ENCODE data around the gene PCNX1. TPM values are rescaled to one million over a fixed set of nuclear protein-coding genes. Genes with fewer than 3 reads are reported as not detected.
A peak's percentile ranks its signal among the peaks of the same experiment; 100 is the strongest.
"Not testable (repeated sequence)": the region's sequence is repeated elsewhere in the genome, so short reads cannot be mapped to it uniquely, and the experiment has no call there.

PCNX1 gene
- 24.0 and 24.9 TPM in 2 replicates for total RNA-seq (2014; rRNA removed)
- polyA plus RNA-seq (2012) = 7.0 TPM

- DNase-seq (ENCODE audit: low read depth) = peak; percentile 84
Measured at GRCh38 chr14:70907176-70907995, at the start of gene PCNX1. Gene PCNX1 (plus strand): TSS chr14:70907459. CDS start chr14:70907851, 392 bp downstream.

DNA sequence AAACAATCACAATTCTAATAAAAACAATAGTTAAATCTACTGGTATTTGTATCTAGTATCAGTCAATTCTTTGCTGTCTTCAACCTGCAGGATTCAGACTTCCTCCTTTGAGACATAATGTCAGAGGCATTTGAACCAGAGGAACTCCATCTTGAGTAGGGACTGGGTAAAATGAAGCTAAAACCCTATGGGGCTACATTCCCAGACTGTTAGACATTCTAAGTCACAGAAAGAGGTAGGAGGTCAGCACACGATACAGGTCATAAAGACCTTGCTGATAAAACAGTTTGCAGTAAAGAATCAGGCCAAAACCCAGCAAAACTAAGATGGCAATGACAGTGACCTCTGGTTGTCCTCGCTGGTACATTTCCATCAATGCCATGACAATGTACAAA lies 49.8 kb upstream of the PCNX1 start:
- DNase-seq (ENCODE audit: low read depth) = no peak

- DNase-seq (ENCODE audit: low read depth) = no peak
Measured at GRCh38 chr14:70858641-70859040, 48.6 kb upstream of the PCNX1 start.

DNA sequence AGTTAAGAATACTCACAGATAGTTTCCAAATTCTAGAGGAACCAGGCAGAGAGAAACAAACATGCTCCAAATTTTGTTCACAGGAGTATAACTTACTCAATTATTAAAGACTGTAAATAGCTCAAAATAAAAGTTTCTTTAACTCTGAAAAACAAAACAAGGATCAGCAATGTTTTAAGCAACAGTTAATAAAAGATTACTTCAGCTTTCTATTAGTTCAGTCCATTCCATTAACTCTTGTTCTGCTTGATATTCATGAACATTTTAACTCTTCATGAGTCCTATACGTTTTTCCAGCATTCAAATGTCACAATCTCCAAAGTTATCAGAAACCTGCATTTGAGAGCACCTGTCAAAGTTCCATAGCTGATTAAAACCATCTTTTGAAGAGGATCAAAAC lies 40.3 kb upstream of the PCNX1 start:
- DNase-seq (ENCODE audit: low read depth) = not testable (repeated sequence)

- DNase-seq (ENCODE audit: low read depth) = no peak
Measured at GRCh38 chr14:70871001-70871400, 36.3 kb upstream of the PCNX1 start.

GRCh38 chr14:70871863-70872677 lies 35.2 kb upstream of the PCNX1 start:
- no peak for DNase-seq (ENCODE audit: low read depth)

GRCh38 chr14:70872678-70873020 lies 34.6 kb upstream of the PCNX1 start:
- no peak for DNase-seq (ENCODE audit: low read depth)

DNA sequence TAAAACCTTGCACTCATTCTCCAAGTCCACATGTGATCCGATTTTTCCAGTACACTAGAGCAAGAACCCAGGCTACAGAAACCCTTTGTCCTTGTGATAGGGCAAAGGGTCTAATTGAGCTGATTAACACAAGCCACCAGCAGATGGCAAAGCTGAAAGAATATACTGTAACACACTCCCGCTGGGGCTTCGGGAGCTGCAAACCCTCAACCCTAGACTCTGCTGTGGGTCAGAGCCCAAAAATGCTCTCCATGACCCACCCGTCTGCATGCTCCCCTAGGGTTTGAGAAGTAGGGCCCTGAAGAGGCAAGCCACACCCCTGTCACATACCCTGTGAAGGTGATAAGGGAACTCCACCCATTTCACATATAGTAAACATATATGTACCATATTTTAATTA lies 33.6 kb upstream of the PCNX1 start:
- DNase-seq (ENCODE audit: low read depth) = no peak

DNA sequence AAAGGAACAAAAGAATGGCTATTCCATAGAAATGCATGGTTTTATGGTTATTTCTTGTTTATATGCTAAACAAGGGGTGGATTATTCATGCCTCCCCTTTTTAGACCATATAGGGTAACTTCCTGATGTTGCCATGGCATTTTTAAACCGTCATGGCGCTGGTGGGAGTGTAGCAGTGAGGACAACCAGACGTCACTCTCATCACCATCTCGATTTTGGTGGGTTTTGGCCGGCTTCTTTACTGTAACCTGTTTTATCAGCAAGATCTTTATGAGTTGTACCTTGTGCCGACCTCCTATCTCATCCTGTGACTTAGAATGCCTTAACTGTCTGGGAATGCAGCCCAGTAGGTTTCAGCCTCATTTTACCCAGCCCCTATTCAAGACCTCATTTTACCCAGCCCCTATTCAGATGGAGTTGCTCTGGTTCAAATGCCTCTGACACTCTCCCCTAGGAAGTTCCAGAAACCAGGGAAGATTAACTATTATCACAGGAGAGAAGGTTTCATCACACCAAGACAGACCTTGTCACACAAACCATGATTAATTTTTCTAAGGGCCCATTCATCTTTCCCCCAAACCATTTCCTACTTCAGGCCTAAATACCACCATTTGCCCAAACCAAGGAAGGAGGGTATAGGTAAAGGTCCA lies 31.3 kb upstream of the PCNX1 start:
- not testable (repeated sequence) for DNase-seq (ENCODE audit: low read depth)

DNA sequence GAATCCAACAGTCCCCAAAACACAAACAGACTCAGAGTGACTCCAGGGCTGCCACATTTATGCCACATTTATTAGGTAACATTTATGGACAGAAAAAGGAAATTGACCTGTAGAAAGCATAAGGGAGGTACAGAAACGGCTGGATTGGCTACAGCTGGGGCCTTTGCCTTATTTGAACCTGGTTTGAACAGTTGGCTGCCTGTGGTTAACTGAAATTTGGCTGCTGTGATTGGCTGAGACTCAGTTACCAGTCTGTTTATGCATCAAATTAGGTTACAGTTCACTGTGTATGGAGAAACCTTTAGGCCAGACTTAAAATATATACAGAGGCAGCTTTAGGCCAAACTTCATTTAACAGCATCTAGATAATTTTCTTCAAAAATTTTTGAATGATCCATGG lies 27.8 kb upstream of the PCNX1 start:
- no peak for DNase-seq (ENCODE audit: low read depth)

- not testable (repeated sequence) for DNase-seq (ENCODE audit: low read depth)
Measured at GRCh38 chr14:70880888-70881287, 26.4 kb upstream of the PCNX1 start.

DNA sequence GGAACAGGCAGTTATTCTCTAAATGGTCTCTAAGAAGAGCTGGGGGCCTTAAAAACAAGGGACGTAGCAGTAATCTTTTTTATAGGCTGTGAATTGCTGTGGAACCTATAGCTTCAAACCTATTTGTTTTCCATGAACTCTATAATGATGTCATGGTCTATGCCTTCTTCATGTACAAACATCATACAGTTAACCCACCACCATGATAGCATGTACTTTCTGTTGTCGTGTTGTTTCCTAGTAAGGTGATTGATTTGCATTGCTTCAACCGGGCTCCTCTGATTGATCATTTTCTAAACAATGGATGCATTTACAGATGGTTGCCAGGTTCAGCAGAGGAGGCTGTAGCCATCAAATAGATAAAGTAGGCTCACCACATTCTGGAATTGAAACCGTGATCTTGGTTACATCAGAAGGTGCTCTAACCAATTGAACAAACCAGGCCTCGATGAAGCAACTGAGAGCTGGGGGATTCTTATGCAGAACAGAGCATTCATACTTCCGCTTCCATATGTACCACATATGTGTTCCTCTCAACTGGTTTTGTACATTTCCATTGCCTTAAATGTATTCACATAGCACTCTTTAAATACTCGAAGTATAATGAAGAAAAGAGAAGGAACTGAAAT lies 25.6 kb upstream of the PCNX1 start:
- no peak for DNase-seq (ENCODE audit: low read depth)

DNA sequence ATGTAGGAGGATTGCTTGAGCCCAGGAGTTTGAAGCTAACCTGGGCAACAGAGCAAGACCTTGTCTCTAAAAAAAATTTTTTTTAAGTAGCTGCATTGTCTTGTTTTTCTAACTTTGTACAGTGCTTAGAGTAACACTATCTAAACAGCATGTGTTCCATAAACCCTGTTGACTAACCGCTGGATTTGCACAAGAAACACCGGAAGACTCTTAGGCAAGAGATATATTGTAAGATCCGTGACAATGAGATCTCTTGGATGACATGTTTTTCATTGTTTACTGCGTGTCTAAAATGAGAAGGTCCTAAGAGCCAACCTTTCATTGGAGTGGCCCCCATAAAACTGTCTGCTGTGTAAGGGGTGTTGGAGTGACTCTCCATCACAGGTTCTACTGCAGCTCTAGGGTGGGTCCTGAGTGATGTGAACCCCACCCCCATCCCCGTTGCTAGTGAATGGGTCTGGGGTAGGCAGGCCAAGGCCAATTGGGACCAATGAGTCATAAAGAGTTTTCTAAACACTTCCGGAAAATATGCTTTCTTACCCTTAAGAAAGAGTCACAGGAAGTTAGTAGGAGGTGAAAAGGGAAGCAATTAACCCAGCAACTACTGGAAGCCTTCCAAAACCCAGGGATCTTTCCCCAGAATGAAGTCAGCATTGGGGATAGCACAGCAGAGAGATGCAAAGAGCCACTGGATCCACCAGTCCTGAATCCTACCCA lies 24.3 kb upstream of the PCNX1 start:
- peak; percentile 68 for DNase-seq (ENCODE audit: low read depth)

GRCh38 chr14:70884595-70885342 lies 22.5 kb upstream of the PCNX1 start:
- no peak for DNase-seq (ENCODE audit: low read depth)

DNA sequence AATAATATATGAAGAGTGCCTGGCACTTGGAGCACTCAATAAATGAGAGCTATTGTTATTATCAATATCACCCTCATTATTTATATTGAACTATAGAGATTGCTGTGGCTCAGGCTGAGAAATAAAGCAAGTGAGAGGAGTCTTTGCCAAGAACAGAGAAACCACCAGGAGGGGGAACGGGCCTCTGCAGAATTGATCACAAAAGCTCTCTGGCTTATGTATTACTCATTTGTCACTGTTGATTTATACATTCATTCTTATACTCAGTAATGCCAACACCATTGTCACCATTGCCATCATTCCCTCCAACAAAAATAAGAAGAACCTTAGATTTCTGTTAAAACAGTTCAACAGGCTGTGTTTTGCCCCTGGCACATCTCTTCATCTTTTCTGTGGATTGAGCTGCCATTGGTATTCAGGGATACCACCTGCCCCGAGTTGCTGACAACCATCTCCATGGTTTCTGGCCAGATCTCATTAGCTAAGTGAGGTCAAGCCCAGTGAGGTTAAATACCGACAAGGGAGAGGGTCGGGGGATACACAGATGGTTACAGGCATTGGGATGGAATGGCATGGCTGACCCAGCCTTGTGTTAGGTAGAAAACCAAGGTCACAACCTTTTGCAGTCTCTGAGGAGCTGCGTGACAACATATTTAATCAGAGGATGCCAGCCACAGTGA lies 21.8 kb upstream of the PCNX1 start:
- DNase-seq (ENCODE audit: low read depth) = no peak

GRCh38 chr14:70886421-70887206 lies 20.6 kb upstream of the PCNX1 start:
- DNase-seq (ENCODE audit: low read depth) = no peak

DNA sequence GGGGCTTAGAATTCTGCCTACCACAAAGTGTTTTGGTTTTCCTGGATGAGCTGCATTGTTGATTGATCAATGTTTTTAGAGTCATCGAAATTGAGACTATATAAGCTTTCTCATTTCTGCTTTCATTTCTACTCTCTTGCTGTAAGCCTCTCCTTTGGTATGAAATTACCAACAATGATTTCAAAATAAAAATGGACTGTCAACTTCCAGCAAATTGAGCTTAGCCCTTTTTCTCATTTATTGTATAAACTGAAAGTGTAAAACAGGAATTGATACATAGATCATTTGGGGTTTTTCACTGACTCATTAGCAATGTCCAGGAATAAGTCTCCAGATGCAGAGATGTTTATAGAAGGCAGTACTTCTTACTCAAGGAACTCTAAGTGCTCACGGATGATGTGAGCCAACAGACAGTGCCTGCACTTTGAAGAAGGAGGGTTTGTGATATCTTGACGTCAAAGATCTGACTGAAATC lies 20.0 kb upstream of the PCNX1 start:
- peak; percentile 39 for DNase-seq (ENCODE audit: low read depth)

DNA sequence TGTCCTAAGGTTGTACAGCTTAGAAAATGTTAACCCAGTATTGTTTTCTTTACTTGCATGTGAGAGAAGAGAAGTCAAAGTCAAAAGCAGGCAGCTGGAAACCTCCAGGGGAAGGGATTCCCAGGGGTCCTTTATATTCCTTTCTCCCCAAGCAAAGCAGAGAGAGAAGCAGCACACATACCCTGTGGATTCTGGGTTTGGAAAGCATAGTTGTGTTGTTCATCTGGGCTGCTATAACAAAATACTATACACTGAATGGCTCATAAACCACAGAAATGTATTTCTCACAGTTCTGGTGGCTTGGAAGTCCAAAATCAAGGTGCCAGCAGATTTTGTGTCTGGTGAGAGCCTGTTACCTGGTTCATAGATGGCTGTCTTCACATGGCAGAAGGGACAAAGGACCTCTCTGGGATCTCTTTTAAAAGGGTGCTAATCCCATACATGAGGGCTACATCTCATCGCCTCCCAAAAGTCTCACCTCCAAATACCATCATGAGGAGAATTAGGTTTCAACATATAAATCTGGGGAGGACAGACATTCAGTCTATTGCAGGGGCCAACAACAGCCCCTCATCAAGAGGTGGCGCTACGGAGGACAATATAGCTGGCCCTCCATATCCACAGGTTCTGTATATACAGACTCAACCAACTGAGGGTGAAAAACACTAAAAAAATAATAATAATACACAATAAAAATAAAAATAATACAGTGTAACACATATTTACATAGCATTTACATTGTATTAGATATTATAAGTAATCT lies 19.3 kb upstream of the PCNX1 start:
- no peak for DNase-seq (ENCODE audit: low read depth)
